ENCODE data around the gene OSBP2. TPM values are rescaled to one million over a fixed set of nuclear protein-coding genes. Genes with fewer than 3 reads are reported as not detected.

OSBP2 gene
- total and polyA plus RNA-seq, 2 donors: 0.46 to 1.4 TPM

- H3K36me3 ChIP-seq (ENCODE audit: control insufficient read depth in 2 of 2, insufficient read depth in 2 of 2, low read length in 1 of 2): no peaks in the 10 kb centered on the region
- WGBS: 97% methylated on average over 6 of the region's 6 CpGs
Measured at GRCh38 chr22:30908051-30908461, 213.4 kb downstream of the OSBP2 start.

GRCh38 chr22:30909306-30909705, 214.6 kb downstream of the OSBP2 start:
- H3K9me3 ChIP-seq (ENCODE audit: control insufficient read depth in 2 of 2, insufficient read depth in 1 of 2, low read length in 1 of 2): no peaks in the 10 kb centered on the region
- H3K36me3 ChIP-seq (ENCODE audit: control insufficient read depth in 2 of 2, insufficient read depth in 2 of 2, low read length in 1 of 2): no peaks in the 10 kb centered on the region
- H3K27ac ChIP-seq (ENCODE audit: low read depth in 1 of 2, low read length in 1 of 2): no peak overlapping the region
- H3K27me3 ChIP-seq (ENCODE audit: control insufficient read depth in 2 of 2, insufficient read depth in 1 of 2, low read length in 1 of 2): no peaks in the 10 kb centered on the region
- WGBS: 98% methylated on average over 5 of the region's 5 CpGs
- H3K4me3 ChIP-seq (ENCODE audit: low read length in 2 of 2): no peak overlapping the region
- no peaks in the 10 kb centered on the region for H3K4me1 ChIP-seq (ENCODE audit: control insufficient read depth in 2 of 2, insufficient read depth in 2 of 2, low read length in 2 of 2)
- no peak for DNase-seq (ENCODE audit: low read depth in 6 of 9, low spot score in 9 of 9)

More at GRCh38 chr22:30908051-30908461, 213.4 kb downstream of the OSBP2 start:
- Histone ChIP-seq H3K4me3 (ENCODE audit: low read length in 2 of 2) (no peak overlapping the region), H3K4me1 (ENCODE audit: control insufficient read depth in 2 of 2, insufficient read depth in 2 of 2, low read length in 2 of 2) (peaks cover 0 to 5% of the 10 kb centered on the region in 2 donors), H3K27me3 (ENCODE audit: control insufficient read depth in 2 of 2, insufficient read depth in 1 of 2, low read length in 1 of 2) (no peaks in the 10 kb centered on the region), H3K27ac (ENCODE audit: low read depth in 1 of 2, low read length in 1 of 2) (no peak overlapping the region), H3K9me3 (ENCODE audit: control insufficient read depth in 2 of 2, insufficient read depth in 1 of 2, low read length in 1 of 2) (no peaks in the 10 kb centered on the region)
- no peak for DNase-seq (ENCODE audit: low read depth in 6 of 9, low spot score in 9 of 9)

GRCh38 chr22:30910358-30910757, 215.7 kb downstream of the OSBP2 start:
- H3K36me3 ChIP-seq (ENCODE audit: control insufficient read depth in 2 of 2, insufficient read depth in 2 of 2, low read length in 1 of 2): no peaks in the 10 kb centered on the region
- H3K4me1 ChIP-seq (ENCODE audit: control insufficient read depth in 2 of 2, insufficient read depth in 2 of 2, low read length in 2 of 2): no peaks in the 10 kb centered on the region
- H3K27ac ChIP-seq (ENCODE audit: low read depth in 1 of 2, low read length in 1 of 2): no peak overlapping the region
- no peaks in the 10 kb centered on the region for H3K27me3 ChIP-seq (ENCODE audit: control insufficient read depth in 2 of 2, insufficient read depth in 1 of 2, low read length in 1 of 2)
- no peak overlapping the region for H3K4me3 ChIP-seq (ENCODE audit: low read length in 2 of 2)
- DNase-seq (ENCODE audit: low read depth in 6 of 9, low spot score in 9 of 9): no peak
- WGBS: 88% methylated on average over 2 of the region's 2 CpGs
- peaks cover 0 to 4% of the 10 kb centered on the region in 2 donors for H3K9me3 ChIP-seq (ENCODE audit: control insufficient read depth in 2 of 2, insufficient read depth in 1 of 2, low read length in 1 of 2)

GRCh38 chr22:30918761-30919160, 224.1 kb downstream of the OSBP2 start:
- Histone ChIP-seq H3K4me3 (ENCODE audit: low read length in 2 of 2) (no peak overlapping the region), H3K36me3 (ENCODE audit: control insufficient read depth in 2 of 2, insufficient read depth in 2 of 2, low read length in 1 of 2) (no peaks in the 10 kb centered on the region), H3K4me1 (ENCODE audit: control insufficient read depth in 2 of 2, insufficient read depth in 2 of 2, low read length in 2 of 2) (peaks cover 0 to 9% of the 10 kb centered on the region in 2 donors), H3K27me3 (ENCODE audit: control insufficient read depth in 2 of 2, insufficient read depth in 1 of 2, low read length in 1 of 2) (peaks cover 3 to 18% of the 10 kb centered on the region in 2 donors), H3K27ac (ENCODE audit: low read depth in 1 of 2, low read length in 1 of 2) (no peak overlapping the region), H3K9me3 (ENCODE audit: control insufficient read depth in 2 of 2, insufficient read depth in 1 of 2, low read length in 1 of 2) (peaks cover 0 to 8% of the 10 kb centered on the region in 2 donors)
- DNase-seq (ENCODE audit: low read depth in 6 of 9, low spot score in 9 of 9): no peak
- WGBS: 94% methylated on average over 7 of the region's 7 CpGs

GRCh38 chr22:30919973-30920372, 225.3 kb downstream of the OSBP2 start:
- peaks cover 6% of the 10 kb centered on the region in 2 donors for H3K36me3 ChIP-seq (ENCODE audit: control insufficient read depth in 2 of 2, insufficient read depth in 2 of 2, low read length in 1 of 2)
- H3K4me3 ChIP-seq (ENCODE audit: low read length in 2 of 2): no peak overlapping the region
- DNase-seq (ENCODE audit: low read depth in 6 of 9, low spot score in 9 of 9): no peak
- peaks cover 0 to 7% of the 10 kb centered on the region in 2 donors for H3K9me3 ChIP-seq (ENCODE audit: control insufficient read depth in 2 of 2, insufficient read depth in 1 of 2, low read length in 1 of 2)
- H3K27ac ChIP-seq (ENCODE audit: low read depth in 1 of 2, low read length in 1 of 2): no peak overlapping the region
- peaks cover 0 to 9% of the 10 kb centered on the region in 2 donors for H3K4me1 ChIP-seq (ENCODE audit: control insufficient read depth in 2 of 2, insufficient read depth in 2 of 2, low read length in 2 of 2)
- peaks cover 3 to 18% of the 10 kb centered on the region in 2 donors for H3K27me3 ChIP-seq (ENCODE audit: control insufficient read depth in 2 of 2, insufficient read depth in 1 of 2, low read length in 1 of 2)
- 91% methylated on average over 7 of the region's 7 CpGs for WGBS

GRCh38 chr22:30920407-30920806, 225.7 kb downstream of the OSBP2 start:
- H3K4me1 ChIP-seq (ENCODE audit: control insufficient read depth in 2 of 2, insufficient read depth in 2 of 2, low read length in 2 of 2): peaks cover 0 to 9% of the 10 kb centered on the region in 2 donors
- H3K27ac ChIP-seq (ENCODE audit: low read depth in 1 of 2, low read length in 1 of 2): no peak overlapping the region
- peak in 8 of 9 donors; percentile 38 to 85 (median 73) for DNase-seq (ENCODE audit: low read depth in 6 of 9, low spot score in 9 of 9)
- peak overlapping the region in 1 of 2 donors; percentile 11 for H3K4me3 ChIP-seq (ENCODE audit: low read length in 2 of 2)
- peaks cover 6 to 8% of the 10 kb centered on the region in 2 donors for H3K36me3 ChIP-seq (ENCODE audit: control insufficient read depth in 2 of 2, insufficient read depth in 2 of 2, low read length in 1 of 2)
- peaks cover 3 to 18% of the 10 kb centered on the region in 2 donors for H3K27me3 ChIP-seq (ENCODE audit: control insufficient read depth in 2 of 2, insufficient read depth in 1 of 2, low read length in 1 of 2)
- WGBS: under 1% methylated on average over 9 of the region's 9 CpGs
- H3K9me3 ChIP-seq (ENCODE audit: control insufficient read depth in 2 of 2, insufficient read depth in 1 of 2, low read length in 1 of 2): peaks cover 0 to 4% of the 10 kb centered on the region in 2 donors

GRCh38 chr22:30921108-30921507, 226.4 kb downstream of the OSBP2 start:
- H3K36me3 ChIP-seq (ENCODE audit: control insufficient read depth in 2 of 2, insufficient read depth in 2 of 2, low read length in 1 of 2): peaks cover 11 to 15% of the 10 kb centered on the region in 2 donors
- H3K27ac ChIP-seq (ENCODE audit: low read depth in 1 of 2, low read length in 1 of 2): no peak overlapping the region
- DNase-seq (ENCODE audit: low read depth in 6 of 9, low spot score in 9 of 9): no peak
- H3K27me3 ChIP-seq (ENCODE audit: control insufficient read depth in 2 of 2, insufficient read depth in 1 of 2, low read length in 1 of 2): peaks cover 3 to 18% of the 10 kb centered on the region in 2 donors
- peak overlapping the region in 1 of 2 donors; percentile 51 for H3K4me3 ChIP-seq (ENCODE audit: low read length in 2 of 2)
- peaks cover 0 to 9% of the 10 kb centered on the region in 2 donors for H3K4me1 ChIP-seq (ENCODE audit: control insufficient read depth in 2 of 2, insufficient read depth in 2 of 2, low read length in 2 of 2)
- peaks cover 0 to 4% of the 10 kb centered on the region in 2 donors for H3K9me3 ChIP-seq (ENCODE audit: control insufficient read depth in 2 of 2, insufficient read depth in 1 of 2, low read length in 1 of 2)
- 63% methylated on average over 6 of the region's 6 CpGs for WGBS

- Histone ChIP-seq H3K4me3 (ENCODE audit: low read length in 2 of 2) (peak overlapping the region; percentile 38 to 51), H3K27ac (ENCODE audit: low read depth in 1 of 2, low read length in 1 of 2) (peak overlapping the region; percentile 12 to 72), H3K27me3 (ENCODE audit: control insufficient read depth in 2 of 2, insufficient read depth in 1 of 2, low read length in 1 of 2) (peaks cover 3 to 18% of the 10 kb centered on the region in 2 donors), H3K9me3 (ENCODE audit: control insufficient read depth in 2 of 2, insufficient read depth in 1 of 2, low read length in 1 of 2) (peaks cover 0 to 4% of the 10 kb centered on the region in 2 donors), H3K4me1 (ENCODE audit: control insufficient read depth in 2 of 2, insufficient read depth in 2 of 2, low read length in 2 of 2) (peaks cover 0 to 9% of the 10 kb centered on the region in 2 donors), H3K36me3 (ENCODE audit: control insufficient read depth in 2 of 2, insufficient read depth in 2 of 2, low read length in 1 of 2) (peaks cover 19 to 25% of the 10 kb centered on the region in 2 donors)
- 42% methylated on average over 34 of the region's 34 CpGs for WGBS
- peak in 8 of 9 donors; percentile 40 to 82 (median 62) for DNase-seq (ENCODE audit: low read depth in 6 of 9, low spot score in 9 of 9)
Measured at GRCh38 chr22:30922151-30922611, 227.5 kb downstream of the OSBP2 start.

GRCh38 chr22:30923168-30923900, 228.7 kb downstream of the OSBP2 start:
- Histone ChIP-seq H3K27me3 (ENCODE audit: control insufficient read depth in 2 of 2, insufficient read depth in 1 of 2, low read length in 1 of 2) (peaks cover 3 to 18% of the 10 kb centered on the region in 2 donors), H3K4me3 (ENCODE audit: low read length in 2 of 2) (no peak overlapping the region), H3K27ac (ENCODE audit: low read depth in 1 of 2, low read length in 1 of 2) (no peak overlapping the region), H3K4me1 (ENCODE audit: control insufficient read depth in 2 of 2, insufficient read depth in 2 of 2, low read length in 2 of 2) (peaks cover 0 to 9% of the 10 kb centered on the region in 2 donors), H3K9me3 (ENCODE audit: control insufficient read depth in 2 of 2, insufficient read depth in 1 of 2, low read length in 1 of 2) (peaks cover 0 to 4% of the 10 kb centered on the region in 2 donors), H3K36me3 (ENCODE audit: control insufficient read depth in 2 of 2, insufficient read depth in 2 of 2, low read length in 1 of 2) (peaks cover 30 to 37% of the 10 kb centered on the region in 2 donors)
- no peak for DNase-seq (ENCODE audit: low read depth in 6 of 9, low spot score in 9 of 9)
- WGBS: 99% methylated on average over 9 of the region's 9 CpGs
